Heart left ventricle (tissue), 13 donors: ENCODE results near the gene LYRM2.

ENCODE experiments used
- POLR2A ChIP-seq, 2 donors: fragments of 450-650 bp; IDR thresholded peaks; one replicate each; pipeline ENCODE4 v1.6.1; 2017; ENCODE audit warnings: antibody characterized with exemption in 2 of 2, mild to moderate bottlenecking in 2 of 2, moderate library complexity in 2 of 2
- TF ChIP-seq, protein P1 (sequence below), 12 donors: fragments of 200-600 bp; sonication (generic) in 4 of 12; IDR thresholded peaks; one replicate each; pipeline versions ENCODE4 v1.5.0 to v1.8.0; 2018 to 2022; ENCODE audit warnings: antibody characterized with exemption in 12 of 12, mild to moderate bottlenecking in 5 of 12
- donor health status: ischemic (EF 13 %, LVEDD 7.1; RV severe dilation, severe dysfunction).
- donor health status: DM: no; HTN: yes; CAD: no.
- donor health status: DM: no; HTN: no; CAD: no.
- donor health status: ischemic (EF 25% LVEDD 6.9; RV normal size, moderate dysfunction).
- donor health status: ischemic (EF 25% LVEDD 5.7; RV mildly dilated, moderate dysfunction).
- donor health status: ischemic (EF 35%, LVEDD 5.7; RV mildly dilated, moderate dysfunction).
- donor health status: nonischemic (EF 11% LVEDD 7.7; RV severe dilation, severe dysfunction).
- donor health status: DM: yes; HTN: yes; CAD: no.
- donor health status: PGD.
- donor health status: ischemic (EF 29% LVEDD 5.4; RV normal size, mild dysfunction).
- donor health status: nonischemic (EF 23%, LVEDD 6.1; RV moderate dilation, normal function).

DNA sequence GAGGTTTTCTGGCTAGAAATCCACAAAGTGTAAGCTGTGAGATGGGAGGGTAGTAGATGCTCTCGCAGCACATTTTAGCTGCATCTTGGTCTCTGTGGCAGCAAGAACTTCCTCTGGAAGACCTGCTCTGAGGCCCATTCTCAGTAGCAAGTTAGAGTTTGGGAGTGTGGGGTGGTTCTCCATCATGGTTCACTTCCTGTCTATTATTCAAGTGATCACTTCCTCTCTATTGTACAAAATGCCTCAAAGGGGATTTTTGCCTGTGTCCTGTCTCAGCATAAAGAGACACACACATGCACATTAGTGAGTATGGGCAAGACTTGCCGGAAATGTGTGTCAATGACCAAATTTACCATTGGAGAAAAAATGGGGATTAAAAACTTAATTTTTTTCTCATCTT is 42.5 kb downstream of the LYRM2 start:
- TF ChIP-seq POLR2A (IDR thresholded peaks at IDR 0.05): no peak
- TF ChIP-seq, protein P1, sequence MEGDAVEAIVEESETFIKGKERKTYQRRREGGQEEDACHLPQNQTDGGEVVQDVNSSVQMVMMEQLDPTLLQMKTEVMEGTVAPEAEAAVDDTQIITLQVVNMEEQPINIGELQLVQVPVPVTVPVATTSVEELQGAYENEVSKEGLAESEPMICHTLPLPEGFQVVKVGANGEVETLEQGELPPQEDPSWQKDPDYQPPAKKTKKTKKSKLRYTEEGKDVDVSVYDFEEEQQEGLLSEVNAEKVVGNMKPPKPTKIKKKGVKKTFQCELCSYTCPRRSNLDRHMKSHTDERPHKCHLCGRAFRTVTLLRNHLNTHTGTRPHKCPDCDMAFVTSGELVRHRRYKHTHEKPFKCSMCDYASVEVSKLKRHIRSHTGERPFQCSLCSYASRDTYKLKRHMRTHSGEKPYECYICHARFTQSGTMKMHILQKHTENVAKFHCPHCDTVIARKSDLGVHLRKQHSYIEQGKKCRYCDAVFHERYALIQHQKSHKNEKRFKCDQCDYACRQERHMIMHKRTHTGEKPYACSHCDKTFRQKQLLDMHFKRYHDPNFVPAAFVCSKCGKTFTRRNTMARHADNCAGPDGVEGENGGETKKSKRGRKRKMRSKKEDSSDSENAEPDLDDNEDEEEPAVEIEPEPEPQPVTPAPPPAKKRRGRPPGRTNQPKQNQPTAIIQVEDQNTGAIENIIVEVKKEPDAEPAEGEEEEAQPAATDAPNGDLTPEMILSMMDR (IDR thresholded peaks at IDR 0.05): no peak
